GM13976 (cell line): ENCODE results near the gene EVX1.

Experiments
- DNase-seq: peaks from one replicate; pipeline ENCODE4 v3.0.0; 2012; ENCODE audit warnings: low spot score
- in situ Hi-C: fragments of 300-500 bp; cut with MboI; formaldehyde crosslinking; loops from one replicate; pipeline ENCODE4 v1.12.0; 2022; ENCODE audit warnings: low sequenced_read_pairs, mixed read lengths, inconsistent platforms; ENCODE audit not compliant: unreplicated experiment
- TF ChIP-seq, protein P1 (sequence below): IDR thresholded peaks from 2 replicates; pipeline ENCODE4 v1.5.1; 2012; ENCODE audit warnings: borderline replicate concordance, mild to moderate bottlenecking; ENCODE audit not compliant: insufficient read depth; ENCODE audit errors: extremely low read depth, missing control alignments, control extremely low read depth

Gene EVX1

DNA sequence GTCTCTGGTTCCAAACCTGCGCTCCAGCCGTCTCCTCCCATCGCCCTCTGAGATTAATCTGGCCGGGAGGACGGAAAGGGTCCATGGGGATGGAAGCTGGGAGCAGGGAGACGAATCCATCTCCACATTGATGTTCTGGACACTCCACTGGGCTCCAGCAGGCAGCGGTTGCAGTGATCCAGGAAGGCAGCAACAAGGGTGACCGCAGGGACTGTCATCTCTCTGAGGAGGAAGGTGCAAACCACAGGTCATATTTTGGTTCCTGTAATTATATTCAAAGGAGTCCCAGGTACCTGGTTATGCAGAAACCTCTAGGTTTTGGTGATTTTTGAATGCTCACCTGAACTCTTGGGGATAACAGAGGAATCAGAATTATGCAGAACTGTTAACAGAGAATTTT is 54.8 kb downstream of the EVX1 start:
- TF ChIP-seq, protein P1, sequence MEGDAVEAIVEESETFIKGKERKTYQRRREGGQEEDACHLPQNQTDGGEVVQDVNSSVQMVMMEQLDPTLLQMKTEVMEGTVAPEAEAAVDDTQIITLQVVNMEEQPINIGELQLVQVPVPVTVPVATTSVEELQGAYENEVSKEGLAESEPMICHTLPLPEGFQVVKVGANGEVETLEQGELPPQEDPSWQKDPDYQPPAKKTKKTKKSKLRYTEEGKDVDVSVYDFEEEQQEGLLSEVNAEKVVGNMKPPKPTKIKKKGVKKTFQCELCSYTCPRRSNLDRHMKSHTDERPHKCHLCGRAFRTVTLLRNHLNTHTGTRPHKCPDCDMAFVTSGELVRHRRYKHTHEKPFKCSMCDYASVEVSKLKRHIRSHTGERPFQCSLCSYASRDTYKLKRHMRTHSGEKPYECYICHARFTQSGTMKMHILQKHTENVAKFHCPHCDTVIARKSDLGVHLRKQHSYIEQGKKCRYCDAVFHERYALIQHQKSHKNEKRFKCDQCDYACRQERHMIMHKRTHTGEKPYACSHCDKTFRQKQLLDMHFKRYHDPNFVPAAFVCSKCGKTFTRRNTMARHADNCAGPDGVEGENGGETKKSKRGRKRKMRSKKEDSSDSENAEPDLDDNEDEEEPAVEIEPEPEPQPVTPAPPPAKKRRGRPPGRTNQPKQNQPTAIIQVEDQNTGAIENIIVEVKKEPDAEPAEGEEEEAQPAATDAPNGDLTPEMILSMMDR: no peak
- DNase-seq: no peak
- in situ Hi-C loops: no loop called here
